NCI-H2081 (cell line): ENCODE data around the gene ADGRL3.
"Not testable (repeated sequence)": the region's sequence is repeated elsewhere in the genome, so short reads cannot be mapped to it uniquely, and the experiment has no call there.

Experiments used
- DNase-seq, 2 experiments: peaks; one replicate each; lab custom pipeline; 2025; lab: John Stamatoyannopoulos, UW

The ADGRL3 gene

GRCh38 chr4:61812171-61812570, 612.0 kb downstream of the ADGRL3 start:
- DNase-seq, result no peak

- DNase-seq, result no peak
These were observed 616.9 kb downstream of the ADGRL3 start for GRCh38 chr4:61817071-61817470.

GRCh38 chr4:61820136-61820535, 620.0 kb downstream of the ADGRL3 start:
- no peak for DNase-seq

GRCh38 chr4:61824454-61824853, 624.3 kb downstream of the ADGRL3 start:
- DNase-seq, result no peak

GRCh38 chr4:61827907-61828391, 627.8 kb downstream of the ADGRL3 start:
- no peak for DNase-seq

GRCh38 chr4:61828960-61829359, 628.8 kb downstream of the ADGRL3 start:
- peak in 1 of 2 experiments; percentile 19 for DNase-seq

- peak in 1 of 2 experiments; percentile 16 for DNase-seq
These were observed 631.9 kb downstream of the ADGRL3 start for GRCh38 chr4:61831987-61832386.

GRCh38 chr4:61837395-61837794, 637.3 kb downstream of the ADGRL3 start:
- no peak for DNase-seq

- no peak for DNase-seq
These were observed 637.9 kb downstream of the ADGRL3 start for GRCh38 chr4:61838072-61838471.

- no peak for DNase-seq
These were observed 641.6 kb downstream of the ADGRL3 start for GRCh38 chr4:61841714-61842113.

GRCh38 chr4:61851126-61851525, 651.0 kb downstream of the ADGRL3 start:
- no peak for DNase-seq

- not testable (repeated sequence) for DNase-seq
These were observed 652.0 kb downstream of the ADGRL3 start for GRCh38 chr4:61852105-61852504.

- DNase-seq, result no peak
These were observed 652.9 kb downstream of the ADGRL3 start for GRCh38 chr4:61853041-61853440.

- no peak for DNase-seq
These were observed 660.2 kb downstream of the ADGRL3 start for GRCh38 chr4:61860376-61860775.

GRCh38 chr4:61864286-61864685, 664.2 kb downstream of the ADGRL3 start:
- DNase-seq, result no peak

GRCh38 chr4:61866378-61867030, 666.4 kb downstream of the ADGRL3 start:
- no peak for DNase-seq

GRCh38 chr4:61872983-61873382, 672.9 kb downstream of the ADGRL3 start:
- DNase-seq, result no peak

- DNase-seq, result no peak
These were observed 677.1 kb downstream of the ADGRL3 start for GRCh38 chr4:61877266-61877665.

- no peak for DNase-seq
These were observed 677.8 kb downstream of the ADGRL3 start for GRCh38 chr4:61877893-61878292.

- DNase-seq, result no peak
These were observed 682.3 kb downstream of the ADGRL3 start for GRCh38 chr4:61882381-61882780.

GRCh38 chr4:61886131-61886530, 686.0 kb downstream of the ADGRL3 start:
- DNase-seq, result no peak

GRCh38 chr4:61889117-61889516, 689.0 kb downstream of the ADGRL3 start:
- DNase-seq, result no peak

GRCh38 chr4:61890321-61890720, 690.2 kb downstream of the ADGRL3 start:
- no peak for DNase-seq

- DNase-seq, result no peak
These were observed 691.8 kb downstream of the ADGRL3 start for GRCh38 chr4:61891953-61892352.
